GM18907 (cell line): ENCODE measurements around the gene RNF121.
"Not testable (repeated sequence)": the region's sequence is repeated elsewhere in the genome, so short reads cannot be mapped to it uniquely, and the experiment has no call there.

Experiments used
- ATAC-seq: cut with Tn5 transposase; IDR thresholded peaks from one replicate; pipeline ENCODE4 v1.9.1; 2021; ENCODE audit warnings: mild to moderate bottlenecking, moderate library complexity; ENCODE audit not compliant: unreplicated experiment

RNF121 gene

DNA sequence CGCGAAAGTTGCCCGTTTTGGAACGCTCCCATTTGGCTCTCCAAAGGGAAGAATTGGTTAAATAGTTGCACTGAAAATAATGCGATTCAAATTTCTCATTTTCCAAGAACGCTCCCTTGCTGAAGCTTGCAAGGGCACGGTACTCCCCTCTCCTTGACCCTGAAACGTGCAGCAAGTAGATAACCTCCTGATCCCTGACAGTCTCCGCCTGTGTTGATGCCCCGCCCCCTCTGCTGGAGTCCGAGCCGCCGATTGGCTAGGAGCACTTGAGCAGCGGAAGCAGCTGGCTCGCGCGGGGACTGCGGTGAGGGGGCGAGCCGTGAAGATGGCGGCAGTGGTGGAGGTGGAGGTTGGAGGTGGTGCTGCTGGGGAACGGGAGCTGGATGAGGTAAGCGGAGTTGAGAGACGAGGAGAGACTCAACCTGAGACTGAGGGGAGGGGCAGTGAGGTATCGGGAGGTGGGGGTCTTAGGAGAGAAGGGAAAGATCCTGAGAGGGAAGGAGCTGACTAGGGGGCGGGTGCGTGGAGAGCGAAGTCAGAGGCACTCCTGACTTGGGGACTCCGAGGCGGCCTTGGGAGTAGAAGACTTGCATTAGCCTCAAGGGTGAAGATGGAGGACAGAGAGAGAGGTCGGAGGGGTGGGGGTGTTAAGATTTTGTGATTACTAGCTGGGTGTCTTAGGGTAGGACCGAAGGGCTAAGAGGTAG is at the start of gene RNF121:
TSS of gene RNF121 (plus strand) at position 310 of the 707 bp plus-strand sequence. CDS start at position 326, 16 bp downstream.
- ATAC-seq: peak; percentile 76

DNA sequence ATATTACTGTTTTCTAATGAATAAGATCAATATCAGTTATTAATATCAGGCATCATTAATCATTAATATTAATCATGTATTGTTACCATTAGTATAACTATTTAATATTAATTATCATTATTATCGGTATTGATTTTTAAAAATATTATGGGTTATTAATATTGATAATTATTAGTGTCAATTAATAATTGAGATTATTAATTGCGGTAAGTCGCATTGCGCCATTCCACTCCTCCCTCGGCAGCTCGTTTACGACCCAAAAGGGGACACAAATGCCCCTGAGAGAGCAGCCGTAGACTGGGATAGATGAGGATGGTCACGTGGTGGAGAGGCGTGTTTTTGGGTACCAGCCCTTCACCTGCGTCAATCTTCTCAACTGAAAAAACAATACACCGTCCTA is 43.0 kb upstream of the RNF121 start:
- ATAC-seq: not testable (repeated sequence)

DNA sequence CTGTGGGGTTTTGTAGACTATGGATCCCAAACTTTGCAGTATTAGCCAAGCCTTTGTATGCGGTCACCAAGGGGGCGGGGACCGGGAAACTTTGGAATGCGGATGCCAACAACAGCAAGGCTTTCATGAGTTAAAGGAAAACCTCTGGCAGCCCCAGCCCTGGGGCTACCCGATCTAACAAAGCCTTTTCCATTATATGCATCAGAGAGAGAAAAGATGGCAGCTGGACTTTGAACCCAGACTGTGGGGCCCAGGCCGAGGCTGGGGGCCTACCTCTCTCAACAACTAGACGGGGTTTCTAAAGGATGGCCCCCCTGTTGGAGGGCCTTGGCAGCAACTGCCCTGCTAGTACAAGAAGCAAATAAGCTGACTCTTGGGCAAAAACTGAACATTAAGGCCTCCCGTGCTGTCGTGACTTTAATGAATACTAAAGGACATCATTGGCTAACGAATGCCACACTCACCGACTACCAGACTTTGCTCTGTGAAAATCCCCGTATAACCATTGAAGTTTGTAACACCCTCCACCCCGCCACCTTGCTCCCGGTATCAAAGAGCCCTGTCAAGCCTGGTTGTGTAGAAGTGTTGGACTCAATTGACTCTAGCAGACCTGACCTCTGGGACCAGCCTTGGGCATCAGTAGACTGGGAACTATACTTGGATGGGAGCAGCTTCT is 40.4 kb upstream of the RNF121 start:
- ATAC-seq: not testable (repeated sequence)

DNA sequence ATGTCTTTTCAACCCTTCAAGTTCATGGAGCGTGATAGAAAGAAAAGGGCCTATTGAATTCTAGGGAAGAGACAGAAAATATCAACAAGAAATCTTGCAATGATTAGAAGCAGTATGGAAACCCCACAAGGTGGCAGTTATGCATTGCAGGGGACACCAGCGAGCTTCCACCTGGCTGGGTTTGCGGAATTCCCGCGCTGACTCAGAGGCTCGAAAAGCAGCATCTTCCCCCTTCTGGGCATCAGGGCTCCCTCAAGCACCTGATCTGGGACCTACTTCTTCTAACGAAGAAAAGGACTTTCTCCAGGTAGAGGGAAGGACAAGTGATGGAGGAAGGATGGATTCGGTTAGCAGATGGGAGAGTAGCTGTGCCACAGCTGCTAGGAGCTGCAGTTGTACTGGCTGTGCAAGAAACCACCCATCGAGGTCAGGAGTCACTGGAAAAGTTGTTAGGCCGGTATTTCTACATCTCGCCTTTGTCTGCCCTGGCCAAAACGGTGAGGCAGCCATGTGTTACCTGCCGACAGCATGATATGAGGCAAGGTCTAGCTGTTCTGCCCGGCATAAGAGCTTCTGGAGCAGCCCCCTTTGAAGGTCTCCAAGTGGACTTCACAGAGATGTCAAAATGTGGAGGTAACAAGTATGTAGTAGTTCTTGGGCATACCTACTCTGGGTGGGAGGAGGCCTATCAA is 39.5 kb upstream of the RNF121 start:
- not testable (repeated sequence) for ATAC-seq

DNA sequence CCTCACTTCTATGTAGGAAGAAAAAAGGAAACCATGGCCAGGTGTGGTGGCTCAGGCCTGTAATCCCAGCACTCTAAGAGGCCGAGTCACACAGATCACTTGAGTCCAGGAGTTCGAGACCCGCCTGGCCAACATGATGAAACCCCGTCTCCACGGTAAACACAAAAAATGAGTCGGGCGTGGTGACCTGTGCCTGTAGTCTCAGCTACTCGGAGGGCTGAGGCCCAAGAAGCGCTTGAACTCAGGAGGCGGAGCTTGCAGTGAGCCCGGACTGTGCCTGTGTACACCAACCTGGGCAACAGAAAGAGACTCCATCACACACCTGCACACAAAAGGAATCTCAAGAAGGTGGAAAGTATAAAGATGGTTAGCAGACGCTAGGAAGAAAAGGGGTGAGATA is 32.9 kb upstream of the RNF121 start:
- no peak for ATAC-seq

DNA sequence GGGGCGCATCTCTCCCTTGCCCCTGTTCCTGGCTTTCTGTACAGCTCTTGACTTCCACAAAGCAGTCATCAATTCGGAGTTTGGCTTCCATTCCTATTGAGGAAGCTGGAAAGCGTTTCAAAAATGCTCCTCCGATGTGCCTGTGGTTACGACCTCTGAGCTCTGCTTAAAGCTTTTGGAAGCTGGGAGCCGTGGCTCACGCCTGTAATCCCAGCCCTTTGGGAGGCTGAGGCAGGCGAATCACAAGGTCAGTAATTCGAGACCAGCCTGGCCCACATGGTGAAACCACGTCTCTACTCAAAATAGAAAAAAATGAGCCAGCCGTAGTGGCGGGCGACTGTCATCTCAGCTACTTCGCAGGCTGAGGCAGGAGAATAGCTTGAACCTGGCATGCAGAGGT is 27.7 kb upstream of the RNF121 start:
- not testable (repeated sequence) for ATAC-seq

DNA sequence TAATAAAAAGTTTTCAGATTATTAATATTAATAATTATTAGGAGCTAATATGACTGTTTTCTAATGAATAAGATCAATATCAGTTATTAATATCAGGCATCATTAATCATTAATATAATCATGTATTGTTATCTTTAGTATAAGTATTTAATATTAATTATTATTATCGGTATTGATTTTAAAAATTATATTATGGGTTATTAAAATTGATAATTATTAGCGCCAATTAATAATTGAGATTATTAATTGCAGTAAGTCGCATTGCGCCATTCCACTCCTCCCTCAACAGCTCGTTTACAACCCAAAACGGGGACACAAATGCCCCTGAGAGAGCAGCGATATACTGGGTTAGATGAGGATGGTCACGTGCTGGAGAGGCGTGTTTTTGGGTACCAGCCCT is 20.6 kb upstream of the RNF121 start:
- ATAC-seq: no peak

DNA sequence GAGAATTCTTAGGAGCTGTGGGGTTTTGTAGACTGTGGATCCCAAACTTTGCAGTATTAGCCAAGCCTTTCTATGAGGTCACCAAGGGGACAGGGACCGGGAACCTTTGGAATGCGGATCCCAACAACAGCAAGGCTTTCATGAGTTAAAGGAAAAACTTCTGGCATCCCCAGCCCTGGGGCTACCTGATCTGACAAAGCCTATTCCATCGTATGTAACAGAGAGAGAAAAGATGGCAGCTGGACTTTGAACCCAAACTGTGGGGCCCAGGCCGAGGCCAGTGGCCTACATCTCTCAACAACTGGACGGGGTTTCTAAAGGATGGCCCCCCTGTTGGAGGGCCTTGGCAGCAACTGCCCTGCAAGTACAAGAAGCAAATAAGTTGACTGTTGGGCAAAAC is 18.1 kb upstream of the RNF121 start:
- ATAC-seq: not testable (repeated sequence)

DNA sequence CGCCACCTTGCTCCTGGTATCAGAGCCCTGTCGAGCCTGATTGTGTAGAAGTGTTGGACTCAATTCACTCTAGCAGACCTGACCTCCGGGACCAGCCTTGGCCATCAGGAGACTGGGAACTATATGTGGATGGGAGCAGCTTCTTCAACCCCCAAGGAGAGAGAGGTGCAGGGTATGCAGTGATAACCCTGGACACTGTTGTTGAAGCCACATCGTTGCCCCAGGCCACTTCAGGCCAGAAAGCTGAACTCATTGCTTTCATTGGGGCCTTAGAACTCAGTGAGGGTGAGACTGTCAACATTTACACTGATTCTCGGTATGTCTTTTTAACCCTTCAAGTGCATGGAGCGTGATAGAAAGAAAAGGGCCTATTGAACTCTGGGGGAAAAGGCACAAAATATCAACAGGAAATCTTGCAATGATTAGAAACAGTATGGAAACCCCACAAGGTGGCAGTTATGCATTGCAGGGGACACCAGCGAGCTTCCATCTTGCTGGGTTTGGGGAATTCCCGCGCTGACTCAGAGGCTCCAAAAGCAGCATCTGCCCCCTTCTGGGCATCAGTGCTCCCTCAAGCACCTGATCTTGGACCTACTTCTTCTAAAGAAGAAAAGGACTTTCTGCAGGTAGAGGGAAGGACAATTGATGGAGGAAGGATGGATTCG is 17.4 kb upstream of the RNF121 start:
- not testable (repeated sequence) for ATAC-seq

DNA sequence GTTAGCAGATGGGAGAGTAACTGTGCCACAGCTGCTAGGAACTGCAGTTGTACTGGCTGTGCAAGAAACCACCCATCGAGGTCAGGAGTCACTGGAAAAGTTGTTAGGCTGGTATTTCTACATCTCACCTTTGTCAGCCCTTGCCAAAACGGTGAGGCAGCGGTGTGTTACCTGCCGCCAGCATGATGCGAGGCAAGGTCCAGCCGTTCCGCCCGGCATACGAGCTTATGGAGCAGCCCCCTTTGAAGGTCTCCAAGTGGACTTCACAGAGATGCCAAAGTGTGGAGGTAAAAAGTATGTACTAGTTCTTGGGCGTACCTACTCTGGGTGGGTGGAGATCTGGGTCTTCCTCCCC is 16.9 kb upstream of the RNF121 start:
- not testable (repeated sequence) for ATAC-seq

DNA sequence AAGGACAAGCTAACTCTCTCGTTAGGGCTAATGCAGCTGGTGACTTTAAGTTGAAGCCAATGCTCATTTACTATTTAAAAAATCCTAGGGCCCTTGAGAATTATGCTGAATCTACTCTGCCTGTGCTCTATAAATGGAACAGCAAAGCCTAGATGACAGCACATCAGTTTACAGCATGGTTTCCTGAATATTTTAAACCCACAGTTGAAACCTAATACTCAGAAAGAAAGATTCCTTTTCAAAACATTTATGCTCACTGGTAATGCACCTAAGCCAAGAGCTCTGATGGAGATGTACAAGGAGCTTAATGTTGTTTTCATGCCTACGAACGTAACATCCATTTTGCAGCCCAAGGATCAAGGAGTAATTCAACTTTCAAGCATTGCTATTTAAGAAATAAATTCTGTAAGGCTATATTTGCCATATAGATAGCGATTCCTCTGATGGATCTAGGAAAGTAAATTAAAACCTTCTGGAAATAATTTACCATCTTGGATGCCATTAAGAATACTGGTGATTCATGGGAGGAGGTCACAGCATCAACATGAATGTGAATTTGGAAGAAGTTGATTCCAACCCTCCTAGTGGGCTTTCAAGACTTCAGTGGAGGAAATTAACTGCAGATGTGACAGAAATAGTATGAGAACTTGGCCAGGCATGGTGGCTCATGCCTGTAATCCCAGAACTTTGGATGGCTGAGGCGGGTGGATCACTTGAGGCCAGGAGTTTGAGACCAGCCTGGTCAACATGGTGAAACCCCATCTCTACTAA is 14.9 kb upstream of the RNF121 start:
- ATAC-seq: no peak

DNA sequence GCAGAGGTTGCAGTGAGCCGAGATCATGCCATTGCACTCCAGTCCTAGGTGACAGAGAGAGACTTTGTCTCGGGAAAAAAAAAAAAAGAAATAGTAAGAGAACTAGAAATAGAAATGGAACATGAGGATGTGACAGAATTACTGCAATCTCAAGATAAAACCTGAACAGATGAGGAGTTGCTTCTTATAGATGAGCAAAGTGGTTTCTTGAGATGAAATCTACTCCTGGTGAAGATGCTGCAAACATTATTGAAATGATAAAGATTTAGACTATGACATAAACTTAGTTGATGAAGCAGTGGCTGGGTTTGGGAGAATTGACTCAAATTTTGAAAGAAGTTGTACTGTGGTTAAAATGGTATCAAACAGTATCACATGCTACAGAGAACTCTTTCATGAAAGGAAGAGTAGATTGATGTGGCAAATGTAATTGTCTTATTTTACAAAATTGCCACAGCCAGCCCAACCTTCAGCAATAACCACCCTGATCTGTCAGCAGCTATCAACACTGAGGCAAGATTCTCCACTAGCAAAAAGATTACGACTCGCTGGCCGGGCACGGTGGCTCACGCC is 14.1 kb upstream of the RNF121 start:
- no peak for ATAC-seq

DNA sequence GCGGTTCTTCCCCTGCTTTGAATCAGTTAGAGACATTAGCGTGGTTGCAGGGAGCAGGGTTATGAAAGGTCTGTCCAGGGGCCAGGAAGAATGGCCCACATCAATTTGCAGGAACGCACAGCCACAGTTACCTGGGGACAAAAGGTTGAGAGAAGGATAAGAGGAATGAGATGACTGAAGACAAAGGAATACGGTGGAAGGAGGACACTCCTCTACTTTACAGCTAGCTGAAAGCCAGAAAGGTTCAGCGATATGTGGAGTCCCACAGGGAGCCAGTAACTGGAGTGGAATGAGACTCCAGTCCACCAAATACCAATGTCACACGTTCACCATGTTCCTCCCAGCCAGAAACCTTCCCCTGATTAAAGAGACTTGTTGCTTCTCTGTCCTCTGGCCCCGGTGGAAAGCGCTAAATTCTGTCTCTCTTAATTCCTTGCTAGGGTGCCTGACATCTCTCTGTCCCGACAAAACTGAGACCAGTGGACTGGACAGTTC is 11.2 kb upstream of the RNF121 start:
- ATAC-seq: no peak

DNA sequence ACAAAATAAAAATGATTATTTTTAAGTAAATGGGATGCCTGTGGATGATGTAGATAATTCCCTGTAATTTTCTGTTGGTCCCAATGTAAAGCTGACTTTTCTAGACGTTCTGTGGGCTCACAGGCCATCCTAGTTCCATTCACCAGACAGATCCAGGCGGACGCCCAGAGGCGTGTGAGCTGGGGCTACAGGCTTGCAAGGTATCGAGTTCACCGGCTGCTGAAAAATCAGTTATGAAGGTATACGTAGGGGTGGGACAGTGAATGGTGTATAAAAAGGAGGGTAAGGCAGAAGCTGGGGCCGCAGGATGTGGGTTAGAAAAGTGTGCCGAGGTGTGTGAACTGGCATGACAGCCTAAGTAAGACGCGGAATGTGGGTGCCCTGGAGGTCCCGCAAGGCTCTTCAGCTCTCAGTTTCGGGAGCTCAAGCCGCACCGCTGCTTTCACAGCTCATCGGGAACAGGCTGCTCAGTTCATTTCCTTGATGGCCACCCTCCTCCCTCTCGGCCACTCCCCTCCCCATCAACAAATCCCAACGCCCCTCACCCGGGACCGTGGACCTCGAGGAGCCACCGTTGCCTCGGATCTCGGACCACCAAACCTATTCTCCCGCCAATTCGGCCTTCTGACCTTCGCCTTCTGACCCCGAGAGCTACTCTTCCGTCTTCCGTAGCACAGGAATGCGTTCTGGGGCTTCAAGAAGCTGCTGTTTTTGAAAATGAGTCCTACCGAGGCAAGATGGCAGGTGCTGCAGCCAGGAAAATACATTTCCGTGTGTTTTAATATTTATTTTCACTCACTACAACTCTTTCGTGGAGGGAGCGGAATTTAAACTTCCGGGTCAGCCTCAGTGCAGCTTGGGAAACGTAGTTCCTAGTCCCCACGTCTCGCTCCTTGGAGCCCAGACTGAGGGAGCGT is 768 bp upstream of the RNF121 start, which contains the start of gene XNDC1N:
TSS of gene XNDC1N (minus strand) at position 775 of the 917 bp plus-strand sequence. CDS start 5,241 bp downstream, outside the sequence.
- ATAC-seq: peak; percentile 75

DNA sequence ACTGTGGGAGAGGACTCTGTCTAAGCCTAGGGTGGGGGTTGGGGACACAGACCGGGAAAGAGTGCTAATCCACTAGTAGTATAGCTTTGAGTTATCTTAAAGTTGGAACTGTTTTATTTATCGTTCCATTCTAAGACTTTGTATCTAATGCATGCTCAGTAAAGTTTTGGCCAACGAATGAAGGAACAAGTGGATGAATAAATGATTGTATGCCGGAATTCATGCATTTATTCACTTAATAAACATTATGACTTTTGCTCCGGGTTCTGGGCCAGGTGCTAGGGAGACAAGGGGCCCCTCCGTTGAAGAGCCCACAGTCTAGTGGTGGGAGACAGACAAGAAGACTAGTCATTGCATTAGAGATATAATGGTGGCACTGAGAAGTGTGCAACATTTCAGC is 645 bp downstream of the RNF121 start:
- no peak for ATAC-seq

DNA sequence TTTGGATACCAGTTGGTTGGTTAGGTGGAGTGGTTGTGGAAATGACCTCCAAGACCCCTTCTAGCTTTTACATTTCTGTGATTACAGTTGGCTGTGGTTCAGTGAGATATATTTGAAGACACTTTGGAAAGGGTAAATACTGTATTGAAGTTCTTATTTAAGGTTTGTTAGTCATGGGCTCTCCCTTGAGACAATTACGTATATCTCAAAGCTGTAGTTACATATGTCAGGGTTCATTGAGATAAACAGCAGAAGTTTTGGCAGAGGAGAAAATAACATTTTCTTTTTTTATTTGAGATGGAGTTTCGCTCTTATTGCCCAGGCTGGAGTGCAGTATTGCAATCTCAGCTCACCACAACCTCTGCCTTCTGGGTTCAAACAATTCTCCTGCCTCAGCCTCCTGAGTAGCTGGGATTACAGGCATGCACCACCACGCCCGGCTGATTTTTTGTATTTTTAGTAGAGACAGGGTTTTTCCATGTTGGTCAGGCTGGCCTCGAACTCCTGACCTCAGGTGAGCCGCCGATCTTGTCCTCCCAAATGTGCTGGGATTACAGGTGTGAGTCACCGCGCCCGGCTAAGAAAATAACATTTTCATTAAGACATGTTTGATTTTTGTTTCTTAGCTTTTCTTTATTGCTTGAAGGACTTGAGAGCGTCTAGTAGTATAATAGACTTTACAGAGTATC is 1.9 kb downstream of the RNF121 start:
- ATAC-seq: no peak

DNA sequence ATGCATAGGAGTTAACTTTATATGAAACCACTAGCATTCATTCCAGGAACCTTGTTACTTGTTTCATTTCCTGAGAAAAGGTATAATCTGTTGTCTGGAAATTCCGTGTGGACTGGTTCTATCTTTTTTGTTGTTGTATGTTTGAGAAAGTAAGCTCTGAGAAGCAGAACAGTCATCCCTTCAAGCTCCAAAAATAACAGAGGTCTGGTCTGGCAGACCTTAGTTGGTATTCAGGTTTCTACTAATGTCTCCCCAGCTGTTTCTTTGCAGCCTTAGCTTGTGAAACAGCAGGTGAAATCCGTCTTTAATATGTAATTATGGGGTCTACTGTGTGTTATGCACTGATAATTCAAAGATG is 2.4 kb downstream of the RNF121 start:
- no peak for ATAC-seq

DNA sequence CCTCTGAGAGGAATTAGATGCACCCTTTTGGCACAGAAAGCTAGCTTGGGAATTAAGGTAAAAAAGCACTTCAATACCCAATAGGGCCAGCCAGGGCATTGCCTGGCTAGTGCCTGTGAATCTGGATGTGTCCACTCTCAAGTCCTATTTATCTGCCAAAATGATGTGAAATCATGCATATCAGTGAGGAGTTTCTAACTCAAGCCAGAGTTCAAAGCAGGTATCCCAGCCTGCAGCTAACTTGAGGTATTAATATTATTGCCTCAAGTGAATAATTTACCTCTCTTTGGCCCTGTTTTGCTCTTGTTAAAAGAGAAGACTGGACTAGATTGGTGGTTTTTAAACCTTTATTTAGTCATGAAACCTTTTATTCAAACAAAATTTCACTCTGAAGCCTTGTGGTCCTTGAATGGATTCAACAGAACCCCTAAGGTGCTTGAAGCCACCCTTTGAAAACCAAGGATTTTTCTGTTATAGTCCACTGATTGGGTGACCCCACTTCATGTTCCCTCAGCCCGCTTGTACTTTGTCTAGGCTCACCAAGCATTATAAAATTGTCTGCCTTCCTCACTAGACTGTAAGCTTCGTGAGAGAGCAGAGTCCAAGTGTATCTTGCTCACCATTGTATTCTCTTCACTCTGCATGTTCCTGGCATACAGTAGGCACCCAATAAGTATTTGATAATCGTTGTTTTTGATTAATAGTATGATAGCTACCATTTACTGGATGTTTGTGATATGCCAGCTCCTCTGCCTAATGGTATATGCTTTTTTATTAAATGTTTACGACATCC is 4.5 kb downstream of the RNF121 start:
- ATAC-seq: no peak
